T-helper 9 cell (primary cell): ENCODE measurements around the gene ADGRF1.
"Not testable (repeated sequence)": the region's sequence is repeated elsewhere in the genome, so short reads cannot be mapped to it uniquely, and the experiment has no call there.

Experiments
- DNase-seq: peaks from one replicate; pipeline ENCODE4 v3.0.0-alpha.2; 2020

ADGRF1 gene

GRCh38 chr6:47019941-47020340, 22.2 kb downstream of the ADGRF1 start:
- no peak for DNase-seq

DNA sequence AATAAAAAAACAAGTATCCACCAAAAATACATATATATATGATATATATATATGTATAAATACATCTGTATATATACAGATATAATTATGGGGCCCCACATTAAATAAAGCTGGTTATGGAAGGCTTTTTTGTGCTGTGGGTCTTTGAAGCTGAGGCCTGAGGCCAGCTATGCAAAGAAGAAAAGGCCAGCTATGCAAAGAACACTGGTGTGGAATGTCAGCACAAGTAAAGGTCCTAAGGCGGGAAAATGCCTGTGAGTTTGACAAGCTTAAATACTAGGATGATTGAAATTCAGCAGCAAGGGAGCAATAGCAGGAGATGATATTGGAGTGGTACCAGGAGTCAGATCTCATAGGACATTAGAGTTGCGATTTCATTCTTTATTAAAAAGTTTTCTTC, 25.2 kb downstream of the ADGRF1 start:
- no peak for DNase-seq

GRCh38 chr6:47016261-47016660, 25.9 kb downstream of the ADGRF1 start:
- DNase-seq = no peak

- no peak for DNase-seq
Measured at GRCh38 chr6:47014401-47014800, 27.7 kb downstream of the ADGRF1 start.

GRCh38 chr6:47009583-47009982, 32.5 kb downstream of the ADGRF1 start:
- DNase-seq = no peak

GRCh38 chr6:47008397-47008763, 33.8 kb downstream of the ADGRF1 start:
- no peak for DNase-seq

DNA sequence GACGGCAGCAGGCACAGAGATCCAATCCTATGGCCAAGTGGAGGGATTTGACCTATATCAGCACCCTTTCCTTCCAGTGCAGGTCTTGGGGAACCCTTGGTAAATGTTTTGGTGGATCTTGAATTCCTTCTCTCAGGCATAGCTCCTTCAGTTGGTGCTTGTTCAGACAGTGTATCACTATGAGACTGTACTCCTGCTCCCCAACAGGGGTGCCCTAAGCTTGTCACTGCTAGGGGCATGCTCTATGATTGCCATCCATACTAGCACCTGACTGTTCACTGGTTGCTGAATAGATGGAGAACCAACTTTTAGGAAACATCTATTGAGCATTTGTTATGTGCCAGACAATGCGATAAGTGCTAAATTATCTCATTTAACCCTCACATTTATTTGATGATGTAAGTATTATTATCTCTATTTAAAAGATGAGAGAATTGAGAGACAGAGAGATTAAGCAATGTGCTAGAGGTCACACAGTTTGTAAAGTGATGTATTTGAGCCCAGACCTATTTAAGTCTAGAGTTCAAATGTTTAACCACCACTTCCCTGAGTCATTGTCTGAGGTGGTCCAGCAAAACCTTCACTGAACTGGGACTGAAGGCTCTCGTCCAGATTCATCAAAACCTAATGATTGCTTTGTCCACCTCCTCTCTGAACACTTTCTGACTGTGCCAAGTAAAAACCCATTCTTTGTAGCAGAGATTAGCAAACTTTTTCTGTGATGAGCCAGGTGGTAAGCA, 34.3 kb downstream of the ADGRF1 start:
- DNase-seq = no peak

GRCh38 chr6:47005486-47005885, 36.6 kb downstream of the ADGRF1 start:
- DNase-seq = no peak

- no peak for DNase-seq
Measured at GRCh38 chr6:47004463-47004862, 37.7 kb downstream of the ADGRF1 start.

DNA sequence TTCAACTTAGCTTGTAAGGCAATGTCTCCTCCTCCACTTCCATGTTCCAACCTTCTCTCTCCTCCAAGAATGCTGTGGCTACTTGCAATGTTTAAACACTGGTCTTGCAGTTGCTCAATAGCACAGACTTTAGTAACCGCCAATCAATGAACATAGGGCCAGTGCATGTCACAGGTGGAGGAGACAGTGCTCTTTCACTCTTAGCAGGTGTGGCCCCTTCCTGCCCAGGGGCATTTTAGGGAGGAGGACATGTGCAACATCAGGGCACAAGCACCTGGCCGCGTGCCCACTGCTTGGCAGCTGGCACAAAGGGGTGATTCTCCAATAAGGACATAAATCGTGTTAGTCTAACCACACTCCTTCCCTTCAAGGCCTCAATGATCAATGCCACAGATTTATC, 41.3 kb downstream of the ADGRF1 start:
- DNase-seq = no peak

- no peak for DNase-seq
Measured at GRCh38 chr6:46998436-46999017, 43.6 kb downstream of the ADGRF1 start.

GRCh38 chr6:46997646-46998045, 44.5 kb downstream of the ADGRF1 start:
- DNase-seq = no peak

GRCh38 chr6:46996860-46997641, 45.1 kb downstream of the ADGRF1 start:
- DNase-seq = no peak

- DNase-seq = no peak
Measured at GRCh38 chr6:46994933-46995332, 47.2 kb downstream of the ADGRF1 start.

- no peak for DNase-seq
Measured at GRCh38 chr6:46993846-46994245, 48.3 kb downstream of the ADGRF1 start.

DNA sequence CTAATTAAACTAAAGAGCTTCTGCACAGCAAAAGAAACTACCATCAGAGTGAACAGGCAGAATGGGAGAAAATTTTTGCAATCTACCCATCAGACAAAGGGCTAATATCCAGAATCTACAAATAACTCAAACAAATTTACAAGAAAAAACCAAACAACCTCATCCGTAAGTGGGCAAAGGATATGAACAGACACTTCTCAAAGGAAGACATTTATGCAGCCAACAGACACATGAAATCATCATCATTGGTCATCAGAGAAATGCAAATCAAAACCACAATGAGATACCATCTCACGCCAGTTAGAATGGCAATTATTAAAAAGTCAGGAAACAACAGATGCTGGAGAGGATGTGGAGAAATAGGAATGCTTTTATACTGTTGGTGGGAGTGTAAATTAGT, 49.7 kb downstream of the ADGRF1 start:
- not testable (repeated sequence) for DNase-seq

DNA sequence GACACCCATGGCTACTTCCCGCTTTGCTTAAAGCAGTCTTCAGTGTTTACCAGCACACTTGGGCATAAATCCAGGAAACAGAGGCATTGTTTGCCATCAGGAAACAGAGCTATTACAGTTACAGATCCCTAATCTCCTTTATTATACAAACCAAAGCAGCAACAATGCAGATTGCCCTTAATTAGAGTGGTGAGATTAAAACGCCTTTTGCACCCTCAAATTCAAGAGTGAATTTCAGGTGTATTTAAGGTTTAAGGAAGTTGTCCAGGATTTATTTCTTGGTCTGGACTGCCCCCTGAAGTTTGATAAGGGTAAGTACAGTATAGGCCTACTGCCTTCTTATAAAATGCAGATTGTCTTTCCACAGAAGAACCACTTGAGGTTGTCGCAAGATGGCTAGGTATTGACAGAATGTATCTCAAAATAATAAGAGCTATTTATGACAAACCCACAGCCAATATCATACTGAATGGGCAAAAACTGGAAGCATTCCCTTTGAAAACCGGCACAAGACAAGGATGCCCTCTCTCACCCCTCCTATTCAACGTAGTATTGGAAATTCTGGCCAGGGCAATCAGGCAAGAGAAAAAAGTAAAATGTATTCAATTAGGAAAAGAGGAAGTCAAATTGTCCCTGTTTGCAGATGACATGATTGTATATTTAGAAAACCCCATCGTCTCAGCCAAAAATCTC, 51.2 kb downstream of the ADGRF1 start:
- not testable (repeated sequence) for DNase-seq

DNA sequence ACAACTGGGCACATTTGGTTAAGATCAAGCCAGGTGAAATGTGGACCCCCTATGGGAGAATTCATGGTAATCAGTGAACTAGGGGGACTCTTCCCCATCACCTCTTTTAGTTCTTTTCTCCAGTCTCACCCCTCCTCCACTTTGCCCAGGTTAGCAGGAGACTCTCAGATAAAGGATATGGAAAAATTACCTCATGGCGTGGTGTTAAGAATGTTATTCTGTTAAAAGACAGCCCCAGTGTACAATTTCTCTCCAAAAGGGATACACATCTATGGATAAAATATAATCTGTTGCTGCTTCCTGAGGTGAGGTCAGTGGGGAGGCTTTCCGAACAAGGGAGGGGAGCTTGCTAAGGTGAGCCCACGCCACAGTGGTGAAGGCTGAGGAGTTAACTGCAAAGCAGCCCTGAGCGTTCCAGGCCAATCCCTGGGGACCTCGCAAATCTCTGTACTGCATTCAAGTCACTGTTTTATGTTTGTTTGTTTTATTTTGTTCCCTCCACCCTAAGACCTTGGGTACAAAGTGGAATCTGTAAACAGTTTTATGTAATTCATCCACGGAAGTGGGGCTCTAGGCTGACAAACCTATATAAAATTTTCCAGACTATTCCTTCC, 52.0 kb downstream of the ADGRF1 start:
- no peak for DNase-seq

DNA sequence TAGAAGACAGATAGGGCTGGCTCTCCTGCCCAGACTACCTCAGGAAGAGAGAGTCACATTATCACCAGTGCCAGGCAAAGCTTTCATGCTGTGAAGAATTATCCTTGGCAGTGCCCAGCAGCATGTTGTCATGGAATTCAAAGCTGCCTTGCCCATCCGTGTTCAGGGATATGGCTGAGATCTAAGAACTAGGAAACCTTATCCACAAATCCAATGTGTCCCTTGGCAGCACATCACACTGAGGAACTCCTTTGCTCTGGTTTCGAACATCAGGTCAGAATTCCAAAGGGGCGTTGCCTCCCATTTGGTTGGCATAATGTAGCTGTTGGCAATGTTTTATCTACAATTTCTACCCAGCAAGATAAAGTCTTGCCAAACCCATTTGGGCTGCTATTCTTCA, 52.7 kb downstream of the ADGRF1 start:
- DNase-seq = no peak

DNA sequence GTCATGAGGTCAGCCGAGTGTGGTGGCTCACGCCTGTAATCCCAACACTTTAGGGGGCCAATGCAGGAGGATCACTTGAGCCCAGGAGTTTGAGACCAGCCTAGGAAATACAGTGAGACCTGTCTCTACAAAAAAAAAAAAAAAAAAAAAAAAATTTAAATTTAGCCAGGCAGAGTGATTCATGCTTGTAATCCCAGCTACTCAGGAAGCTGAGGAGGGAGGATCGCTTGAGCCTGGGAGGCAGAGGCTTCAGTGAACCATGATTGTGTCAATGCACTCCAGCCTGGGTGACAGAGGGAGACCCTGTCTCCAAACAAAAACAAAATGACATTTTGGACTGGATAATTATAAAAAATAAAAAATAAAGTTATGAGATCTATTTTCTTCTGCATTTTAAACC, 56.2 kb downstream of the ADGRF1 start:
- DNase-seq = no peak

GRCh38 chr6:46983007-46983411, 59.1 kb downstream of the ADGRF1 start:
- no peak for DNase-seq

DNA sequence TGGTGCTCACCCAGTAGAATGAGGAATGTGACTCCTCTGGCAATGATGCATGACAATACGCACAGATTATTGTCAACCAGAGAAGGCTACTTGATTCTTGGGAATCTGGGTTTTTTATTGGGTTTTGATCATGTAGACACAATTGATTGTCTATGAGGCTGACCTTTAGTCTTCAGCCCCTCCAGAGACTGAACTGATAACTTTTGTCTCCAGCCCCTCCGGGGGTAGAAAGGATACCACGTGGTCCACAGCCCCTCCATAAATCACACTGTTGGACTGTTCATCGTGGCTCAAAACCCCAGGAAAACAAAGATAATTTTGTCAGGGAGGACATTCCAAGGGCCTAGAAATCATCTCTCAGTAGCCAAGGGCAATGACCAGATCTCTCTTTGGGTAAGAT, 62.9 kb downstream of the ADGRF1 start:
- DNase-seq = no peak

DNA sequence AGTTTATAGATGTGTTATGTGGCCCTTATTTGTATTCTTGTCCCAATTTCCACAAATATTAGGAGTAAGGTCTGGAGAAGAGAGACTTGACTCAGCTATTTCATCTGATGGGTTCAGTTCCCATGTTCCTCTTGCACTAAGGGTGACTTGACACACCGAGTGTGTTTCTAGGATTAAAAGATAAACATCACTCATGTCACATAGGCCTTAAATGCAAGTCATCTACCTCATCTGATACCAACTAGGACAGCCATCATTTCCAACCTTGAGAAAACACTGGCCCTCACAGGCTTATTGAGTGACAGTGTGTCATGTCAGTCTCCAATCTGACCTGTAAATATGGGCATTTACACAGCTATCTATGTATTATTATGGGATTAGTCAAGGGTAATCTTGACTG, 67.3 kb downstream of the ADGRF1 start:
- DNase-seq = no peak
